GM18861 (cell line): Measurements from ENCODE around the gene TTLL6.

ENCODE experiments used
- ATAC-seq: cut with Tn5 transposase; IDR thresholded peaks from one replicate; pipeline ENCODE4 v1.9.1; 2021; ENCODE audit not compliant: unreplicated experiment

TTLL6 gene

GRCh38 chr17:48761114-48761513 lies 55.9 kb downstream of the TTLL6 start:
- no peak for ATAC-seq

- no peak for ATAC-seq
Measured at GRCh38 chr17:48760411-48760810, 56.6 kb downstream of the TTLL6 start.

- no peak for ATAC-seq
Measured at GRCh38 chr17:48759288-48759687, 57.7 kb downstream of the TTLL6 start.

- no peak for ATAC-seq
Measured at GRCh38 chr17:48757524-48757961, 59.5 kb downstream of the TTLL6 start.

GRCh38 chr17:48756830-48757251 lies 60.2 kb downstream of the TTLL6 start:
- ATAC-seq, result no peak

GRCh38 chr17:48755356-48755755 lies 61.7 kb downstream of the TTLL6 start:
- no peak for ATAC-seq

GRCh38 chr17:48754500-48755261 lies 62.3 kb downstream of the TTLL6 start:
- ATAC-seq, result no peak

- no peak for ATAC-seq
Measured at GRCh38 chr17:48753794-48754499, 63.1 kb downstream of the TTLL6 start.

- no peak for ATAC-seq
Measured at GRCh38 chr17:48752399-48753288, 64.4 kb downstream of the TTLL6 start.

- no peak for ATAC-seq
Measured at GRCh38 chr17:48751733-48752398, 65.2 kb downstream of the TTLL6 start.

GRCh38 chr17:48751172-48751571 lies 65.9 kb downstream of the TTLL6 start:
- no peak for ATAC-seq

GRCh38 chr17:48749621-48750553 lies 67.1 kb downstream of the TTLL6 start:
- no peak for ATAC-seq

- no peak for ATAC-seq
Measured at GRCh38 chr17:48748718-48749566, 68.1 kb downstream of the TTLL6 start.

GRCh38 chr17:48747445-48748363 lies 69.3 kb downstream of the TTLL6 start:
- ATAC-seq, result no peak

- ATAC-seq, result no peak
Measured at GRCh38 chr17:48746916-48747444, 70.0 kb downstream of the TTLL6 start.

- no peak for ATAC-seq
Measured at GRCh38 chr17:48745381-48746275, 71.4 kb downstream of the TTLL6 start.

GRCh38 chr17:48740537-48740936 lies 76.5 kb downstream of the TTLL6 start:
- no peak for ATAC-seq
